Ovary (tissue), 3 donors: ENCODE data around the gene TMEM143.

ENCODE experiments used
- EP300 ChIP-seq: sonication (generic); formaldehyde crosslinking; IDR thresholded peaks from one replicate; pipeline ENCODE4 v1.6.1; 2017; ENCODE audit warnings: antibody characterized with exemption
- POLR2A ChIP-seq: fragments of 450-650 bp; IDR thresholded peaks from one replicate; pipeline ENCODE4 v1.6.1; 2017; ENCODE audit warnings: antibody characterized with exemption, mild to moderate bottlenecking, moderate library complexity
- TF ChIP-seq, protein P1 (sequence below), 3 donors: fragments of 450-650 bp in 2 of 3; fragments of 200-600 bp in 1 of 3; IDR thresholded peaks; one replicate each; pipeline versions ENCODE4 v1.5.1 to v1.8.0; 2016 to 2022; ENCODE audit warnings: antibody characterized with exemption in 3 of 3, mild to moderate bottlenecking in 1 of 3
- donor health status: DM: no; HTN: no; CAD: no.

DNA sequence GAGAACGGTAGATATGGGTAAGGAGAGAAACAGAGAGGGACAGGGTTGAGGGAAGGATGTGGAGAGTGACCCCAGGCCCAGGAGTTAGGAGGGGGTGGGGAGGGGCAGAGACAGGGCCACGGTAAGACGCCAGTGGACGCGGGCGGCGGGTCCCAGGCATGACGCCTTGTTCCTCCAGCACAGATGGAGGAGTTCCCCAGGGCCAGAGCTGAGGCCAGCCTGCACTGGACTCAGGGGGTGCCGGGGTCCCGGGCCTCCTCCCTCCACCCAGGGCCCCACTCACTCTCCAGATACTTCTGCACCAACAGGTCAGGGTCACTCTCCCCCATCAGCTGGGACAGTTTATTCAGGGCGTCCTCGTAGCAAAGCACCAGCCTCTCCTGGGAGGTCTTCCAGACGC, 60.4 kb downstream of the TMEM143 start:
- TF ChIP-seq, protein P1, sequence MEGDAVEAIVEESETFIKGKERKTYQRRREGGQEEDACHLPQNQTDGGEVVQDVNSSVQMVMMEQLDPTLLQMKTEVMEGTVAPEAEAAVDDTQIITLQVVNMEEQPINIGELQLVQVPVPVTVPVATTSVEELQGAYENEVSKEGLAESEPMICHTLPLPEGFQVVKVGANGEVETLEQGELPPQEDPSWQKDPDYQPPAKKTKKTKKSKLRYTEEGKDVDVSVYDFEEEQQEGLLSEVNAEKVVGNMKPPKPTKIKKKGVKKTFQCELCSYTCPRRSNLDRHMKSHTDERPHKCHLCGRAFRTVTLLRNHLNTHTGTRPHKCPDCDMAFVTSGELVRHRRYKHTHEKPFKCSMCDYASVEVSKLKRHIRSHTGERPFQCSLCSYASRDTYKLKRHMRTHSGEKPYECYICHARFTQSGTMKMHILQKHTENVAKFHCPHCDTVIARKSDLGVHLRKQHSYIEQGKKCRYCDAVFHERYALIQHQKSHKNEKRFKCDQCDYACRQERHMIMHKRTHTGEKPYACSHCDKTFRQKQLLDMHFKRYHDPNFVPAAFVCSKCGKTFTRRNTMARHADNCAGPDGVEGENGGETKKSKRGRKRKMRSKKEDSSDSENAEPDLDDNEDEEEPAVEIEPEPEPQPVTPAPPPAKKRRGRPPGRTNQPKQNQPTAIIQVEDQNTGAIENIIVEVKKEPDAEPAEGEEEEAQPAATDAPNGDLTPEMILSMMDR (IDR thresholded peaks at IDR 0.05) = no peak
- no peak for TF ChIP-seq POLR2A
- TF ChIP-seq EP300 = no peak
